H9 (cell line): ENCODE measurements around the gene MLIP. TPM values are rescaled to one million over a fixed set of nuclear protein-coding genes. Genes with fewer than 3 reads are reported as not detected.

Experiments
- DNase-seq: peaks from one replicate; pipeline ENCODE4 v3.0.0-alpha.2; 2017
- H2AFZ ChIP-seq: one replicate; pipeline ENCODE4 v1.6.1; 2013; ENCODE audit warnings: mild to moderate bottlenecking, low read length, control low read depth, moderate library complexity
- H2AK5ac ChIP-seq: 2 replicates; pipeline ENCODE4 v1.6.1; 2013; ENCODE audit warnings: low read length, control low read depth, mixed read lengths; ENCODE audit not compliant: insufficient read length
- H2BK120ac ChIP-seq: one replicate; pipeline ENCODE4 v1.6.1; 2013; ENCODE audit warnings: low read depth, mild to moderate bottlenecking, low read length, control low read depth, inconsistent platforms; ENCODE audit not compliant: poor library complexity, severe bottlenecking
- H2BK12ac ChIP-seq: 2 replicates; pipeline ENCODE4 v1.6.1; 2013; ENCODE audit warnings: low read length, control low read depth, mixed read lengths, low read depth; ENCODE audit not compliant: insufficient read length
- H2BK15ac ChIP-seq: 2 replicates; pipeline ENCODE4 v1.6.1; 2013; ENCODE audit warnings: low read depth, low read length, control low read depth
- H2BK20ac ChIP-seq: one replicate; pipeline ENCODE4 v1.6.1; 2013; ENCODE audit warnings: low read depth, mild to moderate bottlenecking, low read length, control low read depth, inconsistent platforms; ENCODE audit not compliant: poor library complexity, severe bottlenecking
- H2BK5ac ChIP-seq: 2 replicates; pipeline ENCODE4 v1.6.1; 2013; ENCODE audit warnings: low read length, control low read depth, mixed read lengths; ENCODE audit not compliant: insufficient read length
- H3K14ac ChIP-seq: 2 replicates; pipeline ENCODE4 v1.6.1; 2013; ENCODE audit warnings: low read length, control low read depth; ENCODE audit not compliant: insufficient read depth
- H3K18ac ChIP-seq: 2 replicates; pipeline ENCODE4 v1.6.1; 2013; ENCODE audit warnings: low read depth, mild to moderate bottlenecking, mixed read lengths, low read length, control low read depth; ENCODE audit not compliant: insufficient read length
- H3K23ac ChIP-seq: 2 replicates; pipeline ENCODE4 v1.6.1; 2013; ENCODE audit warnings: low read length, control low read depth, mixed read lengths, low read depth; ENCODE audit not compliant: insufficient read length
- H3K23me2 ChIP-seq: 2 replicates; pipeline ENCODE4 v1.6.1; 2013; ENCODE audit warnings: low read depth, mild to moderate bottlenecking, mixed read lengths, low read length, control low read depth; ENCODE audit not compliant: insufficient read length, poor library complexity, severe bottlenecking
- H3K27ac ChIP-seq: 2 replicates; pipeline ENCODE4 v1.5.1; 2013; ENCODE audit warnings: low read length, control low read depth, mixed read lengths, low read depth; ENCODE audit not compliant: insufficient read length
- H3K27me3 ChIP-seq: 2 replicates; pipeline ENCODE4 v1.6.1; 2013; ENCODE audit warnings: low read length, control low read depth, inconsistent platforms; ENCODE audit not compliant: insufficient read depth
- H3K4ac ChIP-seq: 2 replicates; pipeline ENCODE4 v1.6.1; 2013; ENCODE audit warnings: low read depth, mild to moderate bottlenecking, control low read depth, inconsistent platforms, low read length, moderate library complexity
- H3K4me1 ChIP-seq: 2 replicates; pipeline ENCODE4 v1.6.1; 2013; ENCODE audit warnings: low read length, control low read depth, inconsistent platforms; ENCODE audit not compliant: insufficient read depth
- H3K4me2 ChIP-seq: 2 replicates; pipeline ENCODE4 v1.6.1; 2013; ENCODE audit warnings: low read length, control low read depth, mixed read lengths; ENCODE audit not compliant: insufficient read length, insufficient read depth
- H3K56ac ChIP-seq: 2 replicates; pipeline ENCODE4 v1.6.1; 2013; ENCODE audit warnings: low read depth, mild to moderate bottlenecking, mixed read lengths, low read length, control low read depth; ENCODE audit not compliant: insufficient read length
- H3K79me1 ChIP-seq: 2 replicates; pipeline ENCODE4 v1.6.1; 2013; ENCODE audit warnings: low read depth, mild to moderate bottlenecking, moderate library complexity, low read length, control low read depth, inconsistent platforms; ENCODE audit not compliant: insufficient read depth, poor library complexity, severe bottlenecking
- H3K79me2 ChIP-seq: 2 replicates; pipeline ENCODE4 v1.6.1; 2013; ENCODE audit warnings: low read length, control low read depth, inconsistent platforms; ENCODE audit not compliant: insufficient read depth
- H3K9ac ChIP-seq: 2 replicates; pipeline ENCODE4 v1.6.1; 2013; ENCODE audit warnings: low read length, control low read depth, mixed read lengths; ENCODE audit not compliant: insufficient read length; ENCODE audit errors: extremely low read depth
- H3K9me3 ChIP-seq: one replicate; pipeline ENCODE4 v1.6.1; 2013; ENCODE audit warnings: low read depth, low read length, inconsistent platforms; ENCODE audit not compliant: control insufficient read depth
- H3T11ph ChIP-seq: one replicate; pipeline ENCODE4 v1.6.1; 2013; ENCODE audit warnings: mild to moderate bottlenecking, low read length, control low read depth, inconsistent platforms
- H4K20me1 ChIP-seq: one replicate; pipeline ENCODE4 v1.6.1; 2013; ENCODE audit not compliant: control insufficient read depth, insufficient read length, insufficient read depth
- H4K5ac ChIP-seq: 2 replicates; pipeline ENCODE4 v1.6.1; 2013; ENCODE audit warnings: low read depth, mild to moderate bottlenecking, mixed read lengths, low read length, control low read depth; ENCODE audit not compliant: insufficient read length
- H4K8ac ChIP-seq: replicated peaks from 2 replicates; pipeline ENCODE4 v1.6.1; 2013; ENCODE audit warnings: low read length, control low read depth, mixed read lengths, low read depth; ENCODE audit not compliant: insufficient read length
- H4K91ac ChIP-seq: 2 replicates; pipeline ENCODE4 v1.6.1; 2013; ENCODE audit warnings: low read depth, mild to moderate bottlenecking, moderate library complexity, mixed read lengths, low read length, control low read depth; ENCODE audit not compliant: insufficient read length
- H3K27ac Mint-ChIP-seq, 3 experiments: 2 replicates in 2 of 3; 3 replicates in 1 of 3; pipeline ENCODE4 v1.8.0; 2020 to 2021; ENCODE audit warnings: mixed read lengths in 3 of 3, mild to moderate bottlenecking in 1 of 3, moderate library complexity in 1 of 3
- H3K27me3 Mint-ChIP-seq: 2 replicates; pipeline ENCODE4 v1.8.0; 2021; ENCODE audit warnings: low read depth, mild to moderate bottlenecking, moderate library complexity, mixed read lengths
- H3K36me3 Mint-ChIP-seq, 3 experiments: 2 replicates in 2 of 3; 3 replicates in 1 of 3; pipeline ENCODE4 v1.8.0; 2020 to 2021; ENCODE audit warnings: low read depth in 3 of 3, mixed read lengths in 3 of 3; ENCODE audit not compliant: insufficient read depth in 1 of 3
- H3K4me1 Mint-ChIP-seq, 2 experiments: 2 replicates each; pipeline ENCODE4 v1.8.0; 2020; ENCODE audit warnings: mixed read lengths in 2 of 2
- H3K4me3 Mint-ChIP-seq, 2 experiments: 2 replicates in 1 of 2; 3 replicates in 1 of 2; pipeline ENCODE4 v1.8.0; 2020 to 2021; ENCODE audit warnings: mild to moderate bottlenecking in 2 of 2, mixed read lengths in 2 of 2, moderate library complexity in 1 of 2
- H3K9me3 Mint-ChIP-seq, 2 experiments: 2 replicates in 1 of 2; 3 replicates in 1 of 2; pipeline ENCODE4 v1.8.0; 2020; ENCODE audit warnings: mild to moderate bottlenecking in 2 of 2, mixed read lengths in 2 of 2, moderate library complexity in 1 of 2
- WGBS: extraction: QIAGEN DNeasy Blood & Tissue Kit; methylation state at CpG from one replicate; pipeline ENCODE4 v1.1.7; 2013; ENCODE audit warnings: missing lambda C conversion rate, low lambda C conversion rate, mixed read lengths; ENCODE audit not compliant: insufficient read length; ENCODE audit errors: extremely low coverage; 5-methylcytosine and 5-hydroxymethylcytosine counted together
- total RNA-seq: library from RNA; stranded (reverse); gene quantifications from 2 replicates; pipeline ENCODE4 v1.2.1, GENCODE V29; 2021
- TF ChIP-seq, protein P1 (sequence below): fragments of 200-600 bp; sonication (generic); conservative IDR thresholded peaks from 3 replicates; pipeline ENCODE4 v1.8.0; 2021; ENCODE audit warnings: antibody characterized with exemption, mild to moderate bottlenecking

MLIP gene
- total RNA-seq, 1 experiment from 2014 or later = not detected

DNA sequence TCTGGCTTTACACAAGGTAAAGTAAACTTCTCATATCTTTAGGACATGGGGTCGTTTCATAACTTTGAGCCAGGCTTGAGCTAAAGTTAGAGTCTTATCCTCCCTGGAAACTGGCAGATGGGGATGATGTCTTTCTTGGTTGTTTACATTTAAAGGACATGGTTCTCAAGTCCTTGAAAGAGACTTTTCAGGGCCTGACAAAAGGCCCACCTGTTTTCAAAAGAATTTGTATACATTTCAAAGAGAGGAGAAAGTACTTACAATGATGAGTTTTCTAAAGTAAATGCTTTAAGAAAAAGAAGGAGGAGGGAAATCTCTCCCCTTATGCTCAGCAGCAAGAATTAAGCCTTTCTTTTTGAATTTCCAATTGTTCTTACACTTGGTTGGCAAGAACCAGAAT is 151.3 kb downstream of the MLIP start:
- WGBS = no CpG with 5 or more reads among the region's 1 CpG
- H4K5ac ChIP-seq = no peak overlapping the region
- H3K27ac Mint-ChIP-seq = no peak overlapping the region
- H3K79me2 ChIP-seq = no peaks in the 10 kb centered on the region
- H4K20me1 ChIP-seq = no peaks in the 10 kb centered on the region
- H3K4me3 Mint-ChIP-seq = no peak overlapping the region
- H3K36me3 Mint-ChIP-seq = no peaks in the 10 kb centered on the region
- no peaks in the 10 kb centered on the region for H3K27me3 ChIP-seq
- no peak overlapping the region for H3K56ac ChIP-seq
- no peaks in the 10 kb centered on the region for H3K9me3 Mint-ChIP-seq
- H3K4me1 ChIP-seq = no peaks in the 10 kb centered on the region
- TF ChIP-seq, protein P1, sequence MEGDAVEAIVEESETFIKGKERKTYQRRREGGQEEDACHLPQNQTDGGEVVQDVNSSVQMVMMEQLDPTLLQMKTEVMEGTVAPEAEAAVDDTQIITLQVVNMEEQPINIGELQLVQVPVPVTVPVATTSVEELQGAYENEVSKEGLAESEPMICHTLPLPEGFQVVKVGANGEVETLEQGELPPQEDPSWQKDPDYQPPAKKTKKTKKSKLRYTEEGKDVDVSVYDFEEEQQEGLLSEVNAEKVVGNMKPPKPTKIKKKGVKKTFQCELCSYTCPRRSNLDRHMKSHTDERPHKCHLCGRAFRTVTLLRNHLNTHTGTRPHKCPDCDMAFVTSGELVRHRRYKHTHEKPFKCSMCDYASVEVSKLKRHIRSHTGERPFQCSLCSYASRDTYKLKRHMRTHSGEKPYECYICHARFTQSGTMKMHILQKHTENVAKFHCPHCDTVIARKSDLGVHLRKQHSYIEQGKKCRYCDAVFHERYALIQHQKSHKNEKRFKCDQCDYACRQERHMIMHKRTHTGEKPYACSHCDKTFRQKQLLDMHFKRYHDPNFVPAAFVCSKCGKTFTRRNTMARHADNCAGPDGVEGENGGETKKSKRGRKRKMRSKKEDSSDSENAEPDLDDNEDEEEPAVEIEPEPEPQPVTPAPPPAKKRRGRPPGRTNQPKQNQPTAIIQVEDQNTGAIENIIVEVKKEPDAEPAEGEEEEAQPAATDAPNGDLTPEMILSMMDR = no peak
- H3K27ac ChIP-seq = no peak overlapping the region
- peaks cover 20 to 30% of the 10 kb centered on the region in 2 experiments for H3K4me1 Mint-ChIP-seq
- no peak overlapping the region for H3T11ph ChIP-seq
- no peak overlapping the region for H4K8ac ChIP-seq
- H3K18ac ChIP-seq = no peak overlapping the region
- no peak overlapping the region for H3K4ac ChIP-seq
- no peak overlapping the region for H4K91ac ChIP-seq
- no peaks in the 10 kb centered on the region for H3K9me3 ChIP-seq
- H3K27me3 Mint-ChIP-seq = peaks cover 17% of the 10 kb centered on the region
- no peak overlapping the region for H2BK15ac ChIP-seq
- H3K79me1 ChIP-seq = no peaks in the 10 kb centered on the region
- no peak overlapping the region for H3K14ac ChIP-seq
- H2BK12ac ChIP-seq = no peak overlapping the region
- no peaks in the 10 kb centered on the region for H3K23me2 ChIP-seq
- no peak overlapping the region for H3K23ac ChIP-seq
- no peak overlapping the region for H2BK20ac ChIP-seq
- no peak overlapping the region for H3K9ac ChIP-seq
- DNase-seq = no peak
- no peak overlapping the region for H2BK5ac ChIP-seq
- no peak overlapping the region for H2BK120ac ChIP-seq
- H2AK5ac ChIP-seq = no peak overlapping the region
- H3K4me2 ChIP-seq = no peak overlapping the region
- H2AFZ ChIP-seq = no peak overlapping the region
